Measurements from ENCODE around the gene APPL1. TPM values are rescaled to one million over a fixed set of nuclear protein-coding genes. Genes with fewer than 3 reads are reported as not detected.

Gene APPL1
- total RNA-seq, 6 donors from 2014 or later, result 18.2 to 53.9 (median 35.3) TPM

GRCh38 chr3:57194641-57195040, 32.9 kb upstream of the APPL1 start:
- no peaks in the 10 kb centered on the region for H3K4me1 ChIP-seq
- TF ChIP-seq CTCF (IDR thresholded peaks at IDR 0.05) (no peak), POLR2A (IDR thresholded peaks at IDR 0.05) (no peak), EP300 (IDR thresholded peaks at IDR 0.05) (no peak), POLR2AphosphoS5 (IDR thresholded peaks at IDR 0.05) (no peak)
- ATAC-seq (ENCODE audit: low FRiP score in 2 of 2) (no peak), DNase-seq (no peak)
- 90 to 96% methylated on average over 4 of the region's 4 CpGs for WGBS, 2 donors
- no peak overlapping the region for H3K4me3 ChIP-seq
- no peaks in the 10 kb centered on the region for H3K9me3 ChIP-seq
- no peak overlapping the region for H3K27ac ChIP-seq
- H3K36me3 ChIP-seq, result no peaks in the 10 kb centered on the region
- no peaks in the 10 kb centered on the region for H3K27me3 ChIP-seq

GRCh38 chr3:57199895-57200297, 27.6 kb upstream of the APPL1 start, which contains the start of gene HESX1:
Gene HESX1, minus strand, starts transcription at chr3:57199978. Its CDS starts 60 bp downstream, at chr3:57199918.
- DNase-seq (no peak), ATAC-seq (ENCODE audit: low FRiP score in 2 of 2) (no peak)
- Histone ChIP-seq H3K4me3 (no peak within 1 kb of the TSS), H3K27me3 (no peaks in the 10 kb centered on the region), H3K4me1 (no peaks in the 10 kb centered on the region), H3K27ac (no peak within 1 kb of the TSS), H3K9me3 (no peaks in the 10 kb centered on the region), H3K36me3 (no peaks in the 10 kb centered on the region)
- WGBS, 2 donors, result 52 to 62% methylated on average over 4 of the region's 4 CpGs
- TF ChIP-seq POLR2AphosphoS5 (IDR thresholded peaks at IDR 0.05) (no peak), EP300 (IDR thresholded peaks at IDR 0.05) (no peak), POLR2A (IDR thresholded peaks at IDR 0.05) (no peak), CTCF (IDR thresholded peaks at IDR 0.05) (no peak)

- Histone ChIP-seq H3K4me3 (no peak overlapping the region), H3K4me1 (no peaks in the 10 kb centered on the region), H3K27me3 (no peaks in the 10 kb centered on the region), H3K9me3 (no peaks in the 10 kb centered on the region), H3K27ac (no peak overlapping the region), H3K36me3 (no peaks in the 10 kb centered on the region)
- no peak for DNase-seq
- ATAC-seq (ENCODE audit: low FRiP score in 2 of 2), result no peak
- no peak for TF ChIP-seq EP300 (IDR thresholded peaks at IDR 0.05)
- WGBS, 2 donors, result 87 to 95% methylated on average over 2 of the region's 2 CpGs
Observed at GRCh38 chr3:57206423-57206822, 21.1 kb upstream of the APPL1 start.

GRCh38 chr3:57221883-57222282, 5.6 kb upstream of the APPL1 start:
- H3K27ac ChIP-seq, result no peak overlapping the region
- H3K36me3 ChIP-seq, result no peaks in the 10 kb centered on the region
- WGBS, 2 donors, result 53 to 65% methylated on average over 2 of the region's 2 CpGs
- no peak overlapping the region for H3K4me3 ChIP-seq
- H3K27me3 ChIP-seq, result no peaks in the 10 kb centered on the region
- peaks cover under 1 to 5% (median 4%) of the 10 kb centered on the region in 4 donors for H3K4me1 ChIP-seq
- H3K9me3 ChIP-seq, result no peaks in the 10 kb centered on the region
- no peak for TF ChIP-seq POLR2AphosphoS5 (IDR thresholded peaks at IDR 0.05)
- TF ChIP-seq POLR2A (IDR thresholded peaks at IDR 0.05), result no peak
- no peak for TF ChIP-seq CTCF (IDR thresholded peaks at IDR 0.05)
- TF ChIP-seq EP300 (IDR thresholded peaks at IDR 0.05), result no peak
- no peak for DNase-seq
- ATAC-seq (ENCODE audit: low FRiP score in 2 of 2), result no peak

GRCh38 chr3:57224856-57225255, 2.7 kb upstream of the APPL1 start:
- no peak for ATAC-seq (ENCODE audit: low FRiP score in 2 of 2)
- H3K9me3 ChIP-seq, result no peaks in the 10 kb centered on the region

More at GRCh38 chr3:57224856-57225255, 2.7 kb upstream of the APPL1 start:
- no peak for DNase-seq
- H3K27ac ChIP-seq, result no peak overlapping the region
- no peaks in the 10 kb centered on the region for H3K36me3 ChIP-seq
- no peak for TF ChIP-seq POLR2AphosphoS5 (IDR thresholded peaks at IDR 0.05)
- TF ChIP-seq CTCF (IDR thresholded peaks at IDR 0.05), result no peak
- TF ChIP-seq POLR2A (IDR thresholded peaks at IDR 0.05), result no peak
- no peak for TF ChIP-seq EP300 (IDR thresholded peaks at IDR 0.05)
- H3K4me1 ChIP-seq, result peaks cover 17 to 24% (median 20%) of the 10 kb centered on the region in 4 donors
- 66 to 72% methylated on average over 4 of the region's 4 CpGs for WGBS, 2 donors
- H3K4me3 ChIP-seq, result no peak overlapping the region
- H3K27me3 ChIP-seq, result no peaks in the 10 kb centered on the region

All from upper lobe of left lung (tissue), 6 donors.